Measurements from ENCODE around the gene USP7. TPM values are rescaled to one million over a fixed set of nuclear protein-coding genes. Genes with fewer than 3 reads are reported as not detected.
A peak's percentile ranks its signal among the peaks of the same experiment; 100 is the strongest.

Gene USP7
- total RNA-seq, 2 experiments from 2014 or later = 155 to 163 TPM

- H3K9me3 Mint-ChIP-seq = no peaks in the 10 kb centered on the region
- POLR2A ChIA-PET = no interaction called here
- H3K36me3 Mint-ChIP-seq (ENCODE audit: low read depth) = peaks cover 69% of the 10 kb centered on the region
- no peak overlapping the region for H3K27ac Mint-ChIP-seq
- DNase-seq (no peak), ATAC-seq (no peak)
- H3K27me3 Mint-ChIP-seq = no peaks in the 10 kb centered on the region
- peaks cover 42% of the 10 kb centered on the region for H3K4me1 Mint-ChIP-seq (ENCODE audit: low read depth)
- CTCF ChIA-PET = interaction anchor here (0.8 to 3.7 kb wide), 6 partner anchors 10 to 218 kb away, joined by 3 to 23 read pairs (median 5); no protein-coding TSS in a partner anchor
- no peak overlapping the region for H3K4me3 Mint-ChIP-seq
- intact Hi-C loops (cut with micrococcal nuclease) = no loop called here
- TF ChIP-seq CTCF (IDR thresholded peaks at IDR 0.05) = no peak
These were observed 47.9 kb downstream of the USP7 start for GRCh38 chr16:8915722-8916301.

GRCh38 chr16:8914098-8914497 is 49.6 kb downstream of the USP7 start:
- ChIA-PET POLR2A (no interaction called here), CTCF (interaction anchor here (1.0 to 2.6 kb wide), 3 partner anchors 22 to 220 kb away, joined by 3 to 10 read pairs (median 4); no protein-coding TSS in a partner anchor)
- no peak overlapping the region for H3K4me3 Mint-ChIP-seq
- TF ChIP-seq CTCF (IDR thresholded peaks at IDR 0.05) = no peak
- no peak for DNase-seq
- no peaks in the 10 kb centered on the region for H3K9me3 Mint-ChIP-seq
- ATAC-seq = no peak
- H3K36me3 Mint-ChIP-seq (ENCODE audit: low read depth) = peaks cover 60% of the 10 kb centered on the region
- H3K27ac Mint-ChIP-seq = no peak overlapping the region
- peaks cover 28% of the 10 kb centered on the region for H3K4me1 Mint-ChIP-seq (ENCODE audit: low read depth)
- H3K27me3 Mint-ChIP-seq = no peaks in the 10 kb centered on the region
- intact Hi-C loops (cut with micrococcal nuclease) = no loop called here

- H3K36me3 Mint-ChIP-seq (ENCODE audit: low read depth) = peaks cover 62% of the 10 kb centered on the region
- intact Hi-C loops (cut with micrococcal nuclease) = no loop called here
- peaks cover 25% of the 10 kb centered on the region for H3K4me1 Mint-ChIP-seq (ENCODE audit: low read depth)
These were observed 50.9 kb downstream of the USP7 start for GRCh38 chr16:8912793-8913192.

DNA sequence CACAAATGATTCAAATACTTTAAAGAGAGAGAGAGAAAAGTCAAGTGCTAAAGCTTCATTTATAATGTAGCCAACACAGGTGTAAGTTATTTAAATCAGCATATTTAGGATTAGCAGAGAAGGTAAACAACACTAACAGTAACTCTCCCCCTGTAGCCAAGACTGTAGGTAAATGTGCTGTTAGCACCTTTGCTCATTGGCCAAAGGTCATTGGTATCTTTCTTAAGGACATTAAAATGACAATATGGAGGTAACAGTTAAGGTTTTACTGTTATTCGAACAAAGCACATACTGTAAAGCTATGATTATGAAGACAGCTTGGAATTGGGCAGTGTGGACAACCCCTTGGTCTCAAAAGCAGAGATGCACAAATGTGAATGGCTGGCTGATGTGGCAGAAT is 52.9 kb downstream of the USP7 start:
- Mint-ChIP-seq H3K27ac (no peak overlapping the region), H3K4me1 (ENCODE audit: low read depth) (peaks cover 25% of the 10 kb centered on the region)
- POLR2A ChIA-PET = no interaction called here

More at GRCh38 chr16:8912793-8913192, 50.9 kb downstream of the USP7 start:
- peak overlapping the region; percentile 60 for H3K27ac Mint-ChIP-seq
- DNase-seq (no peak), ATAC-seq (no peak)
- POLR2A ChIA-PET = interaction anchor here (0.6 kb wide), 1 partner anchor 213 kb away, joined by 3 read pairs; no protein-coding TSS in a partner anchor
- CTCF ChIA-PET = no interaction called here
- no peak overlapping the region for H3K4me3 Mint-ChIP-seq
- no peaks in the 10 kb centered on the region for H3K9me3 Mint-ChIP-seq
- no peaks in the 10 kb centered on the region for H3K27me3 Mint-ChIP-seq
- no peak for TF ChIP-seq CTCF (IDR thresholded peaks at IDR 0.05)

More for the DNA sequence above, 52.9 kb downstream of the USP7 start:
- CTCF ChIA-PET = interaction anchor here (0.8 to 2.4 kb wide), 4 partner anchors 9 to 98 kb away, joined by 3 to 13 read pairs (median 7); no protein-coding TSS in a partner anchor
- DNase-seq (no peak), ATAC-seq (no peak)
- Mint-ChIP-seq H3K9me3 (no peaks in the 10 kb centered on the region), H3K4me3 (no peak overlapping the region), H3K36me3 (ENCODE audit: low read depth) (peaks cover 67% of the 10 kb centered on the region), H3K27me3 (no peaks in the 10 kb centered on the region)
- intact Hi-C loops (cut with micrococcal nuclease) = no loop called here
- TF ChIP-seq CTCF (IDR thresholded peaks at IDR 0.05) = no peak

Data from activated CD8-positive, alpha-beta T cell treated with anti-CD3 and anti-CD28 coated beads for 36 hours (primary cell).